Lower lobe of right lung (tissue), 2 donors: ENCODE measurements around the gene SLC13A3. TPM values are rescaled to one million over a fixed set of nuclear protein-coding genes. Genes with fewer than 3 reads are reported as not detected.

ENCODE experiments used
- ATAC-seq, 2 donors: fragments of 200-7000 bp; cut with Tn5 transposase; one replicate each; pipeline ENCODE4 v1.9.1; 2020 to 2022; ENCODE audit warnings: mild to moderate bottlenecking in 2 of 2, moderate library complexity in 2 of 2
- DNase-seq: peaks from one replicate; pipeline ENCODE4 v3.0.0-alpha.2; 2020
- H3K27ac ChIP-seq: fragments of 200-600 bp; one replicate; pipeline ENCODE4 v1.8.0; 2022
- H3K27me3 ChIP-seq: fragments of 200-600 bp; one replicate; pipeline ENCODE4 v1.8.0; 2022; ENCODE audit warnings: low read depth
- H3K36me3 ChIP-seq: fragments of 200-600 bp; one replicate; pipeline ENCODE4 v1.8.0; 2022; ENCODE audit warnings: mild to moderate bottlenecking
- H3K4me1 ChIP-seq: fragments of 200-600 bp; one replicate; pipeline ENCODE4 v1.8.0; 2022
- H3K4me3 ChIP-seq: fragments of 200-600 bp; one replicate; pipeline ENCODE4 v1.8.0; 2022; ENCODE audit warnings: mild to moderate bottlenecking
- H3K9me3 ChIP-seq: fragments of 200-600 bp; one replicate; pipeline ENCODE4 v1.8.0; 2022
- intact Hi-C: fragments of 100-400 bp; cut with DNase I; formaldehyde crosslinking; loops from one replicate; pipeline ENCODE4 v1.11.0; 2022
- total RNA-seq: library from RNA; stranded (reverse); fragmentation: NEBNext Ultra II Directional; extraction: Animal tissue kit (Norgen Biotek cat#: 25700); gene quantifications from one replicate; pipeline ENCODE4 v1.2.1, GENCODE V29; 2021
- TF ChIP-seq, protein P1 (sequence below): fragments of 200-600 bp; IDR thresholded peaks from one replicate; pipeline ENCODE4 v1.8.0; 2022; ENCODE audit warnings: antibody characterized with exemption, mild to moderate bottlenecking
- donor health status: DM: no; HTN: yes; CAD: no; lungs with severe emphysema.

The SLC13A3 gene
- total RNA-seq, 1 donor from 2014 or later, result 2.0 TPM

- H3K27me3 ChIP-seq, result no peaks in the 10 kb centered on the region
- no peak for DNase-seq
- intact Hi-C loops, result no loop called here
- ATAC-seq, result no peak
- TF ChIP-seq, protein P1, sequence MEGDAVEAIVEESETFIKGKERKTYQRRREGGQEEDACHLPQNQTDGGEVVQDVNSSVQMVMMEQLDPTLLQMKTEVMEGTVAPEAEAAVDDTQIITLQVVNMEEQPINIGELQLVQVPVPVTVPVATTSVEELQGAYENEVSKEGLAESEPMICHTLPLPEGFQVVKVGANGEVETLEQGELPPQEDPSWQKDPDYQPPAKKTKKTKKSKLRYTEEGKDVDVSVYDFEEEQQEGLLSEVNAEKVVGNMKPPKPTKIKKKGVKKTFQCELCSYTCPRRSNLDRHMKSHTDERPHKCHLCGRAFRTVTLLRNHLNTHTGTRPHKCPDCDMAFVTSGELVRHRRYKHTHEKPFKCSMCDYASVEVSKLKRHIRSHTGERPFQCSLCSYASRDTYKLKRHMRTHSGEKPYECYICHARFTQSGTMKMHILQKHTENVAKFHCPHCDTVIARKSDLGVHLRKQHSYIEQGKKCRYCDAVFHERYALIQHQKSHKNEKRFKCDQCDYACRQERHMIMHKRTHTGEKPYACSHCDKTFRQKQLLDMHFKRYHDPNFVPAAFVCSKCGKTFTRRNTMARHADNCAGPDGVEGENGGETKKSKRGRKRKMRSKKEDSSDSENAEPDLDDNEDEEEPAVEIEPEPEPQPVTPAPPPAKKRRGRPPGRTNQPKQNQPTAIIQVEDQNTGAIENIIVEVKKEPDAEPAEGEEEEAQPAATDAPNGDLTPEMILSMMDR, result no peak
- no peaks in the 10 kb centered on the region for H3K4me1 ChIP-seq
- H3K9me3 ChIP-seq, result no peaks in the 10 kb centered on the region
- H3K27ac ChIP-seq, result no peak overlapping the region
- no peak overlapping the region for H3K4me3 ChIP-seq
- H3K36me3 ChIP-seq, result no peaks in the 10 kb centered on the region
Observed at GRCh38 chr20:46600286-46600752, 50.9 kb downstream of the SLC13A3 start.

GRCh38 chr20:46599227-46599987, 51.9 kb downstream of the SLC13A3 start:
- Histone ChIP-seq H3K4me1 (no peaks in the 10 kb centered on the region), H3K4me3 (no peak overlapping the region), H3K27me3 (no peaks in the 10 kb centered on the region), H3K36me3 (no peaks in the 10 kb centered on the region), H3K27ac (no peak overlapping the region), H3K9me3 (no peaks in the 10 kb centered on the region)
- ATAC-seq, result no peak
- TF ChIP-seq, protein P1, result no peak
- no peak for DNase-seq
- intact Hi-C loops, result no loop called here

DNA sequence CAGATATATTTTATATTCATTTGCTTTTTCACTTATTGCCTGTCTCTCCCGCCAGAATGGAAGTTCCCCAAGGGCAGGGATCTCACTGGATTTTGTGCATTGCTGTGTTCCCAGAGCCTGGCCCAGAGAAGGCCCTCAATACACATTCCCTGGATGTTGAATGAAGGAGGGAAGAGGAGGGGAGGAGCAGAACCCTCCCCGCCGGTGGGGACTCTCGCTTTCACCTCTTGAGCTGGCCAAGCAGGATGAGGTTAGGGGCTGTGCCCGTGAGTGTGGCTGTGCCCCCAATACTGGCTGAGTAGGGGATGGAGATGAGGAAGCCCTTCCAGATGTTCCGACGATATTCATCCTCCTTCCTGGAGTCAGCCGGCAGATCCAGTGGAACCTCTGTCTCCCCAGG, 55.3 kb downstream of the SLC13A3 start:
- H3K27ac ChIP-seq, result no peak overlapping the region
- no peaks in the 10 kb centered on the region for H3K36me3 ChIP-seq
- H3K4me1 ChIP-seq, result no peaks in the 10 kb centered on the region
- no peaks in the 10 kb centered on the region for H3K27me3 ChIP-seq
- no peak overlapping the region for H3K4me3 ChIP-seq
- H3K9me3 ChIP-seq, result no peaks in the 10 kb centered on the region
- TF ChIP-seq, protein P1, result no peak
- ATAC-seq (no peak), DNase-seq (no peak)
- intact Hi-C loops, result no loop called here

DNA sequence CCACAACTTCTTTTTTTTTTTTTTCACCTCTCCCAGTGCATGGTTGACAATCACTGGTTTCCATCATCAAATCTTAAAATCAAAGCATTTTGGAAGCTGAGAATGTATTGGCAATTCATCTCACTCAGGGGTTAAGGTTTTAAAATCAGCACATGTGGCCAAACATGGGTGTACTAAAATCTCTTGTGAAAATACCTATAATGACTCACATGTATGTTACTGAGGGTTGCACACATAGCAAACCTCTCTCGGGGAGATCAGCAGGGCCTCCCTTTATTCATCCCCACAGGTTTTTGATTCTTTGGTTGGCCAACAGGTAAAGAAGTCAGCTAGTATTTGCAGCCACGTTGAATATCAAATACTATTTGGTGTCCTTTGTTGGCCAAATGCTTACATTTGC, 56.5 kb downstream of the SLC13A3 start:
- H3K9me3 ChIP-seq, result no peaks in the 10 kb centered on the region
- intact Hi-C loops, result no loop called here
- no peaks in the 10 kb centered on the region for H3K36me3 ChIP-seq
- ATAC-seq (no peak), DNase-seq (no peak)
- no peak overlapping the region for H3K4me3 ChIP-seq
- H3K4me1 ChIP-seq, result no peaks in the 10 kb centered on the region
- TF ChIP-seq, protein P1, result no peak
- no peak overlapping the region for H3K27ac ChIP-seq
- H3K27me3 ChIP-seq, result no peaks in the 10 kb centered on the region

GRCh38 chr20:46592580-46593362, 58.5 kb downstream of the SLC13A3 start:
- Histone ChIP-seq H3K36me3 (no peaks in the 10 kb centered on the region), H3K27ac (no peak overlapping the region), H3K4me1 (no peaks in the 10 kb centered on the region), H3K9me3 (no peaks in the 10 kb centered on the region), H3K27me3 (no peaks in the 10 kb centered on the region), H3K4me3 (no peak overlapping the region)
- intact Hi-C loops, result no loop called here
- TF ChIP-seq, protein P1, result no peak
- no peak for DNase-seq
- no peak for ATAC-seq
